B cell (primary cell): ENCODE measurements around the gene TMEM163. TPM values are rescaled to one million over a fixed set of nuclear protein-coding genes. Genes with fewer than 3 reads are reported as not detected.

Experiments used
- ATAC-seq: fragments of 200-7000 bp; cut with Tn5 transposase; one replicate; pipeline ENCODE4 v1.10.0; 2021; ENCODE audit warnings: low read depth, mild to moderate bottlenecking, moderate number of reproducible peaks, moderate library complexity
- CTCF ChIA-PET: fragments of 350-600 bp; sonication (Branson Sonifier 250); formaldehyde crosslinking; loops from one replicate; lab custom pipeline; 2021; ENCODE audit warnings: antibody characterized with exemption, inconsistent platforms; lab: Charles Lee
- POLR2A ChIA-PET: fragments of 350-600 bp; sonication (Branson Sonifier 250); formaldehyde crosslinking; loops from one replicate; lab custom pipeline; 2021; ENCODE audit warnings: antibody characterized with exemption; lab: Charles Lee
- DNase-seq: peaks from one replicate; pipeline ENCODE4 v3.0.0; 2013
- H2AFZ ChIP-seq: 2 replicates; pipeline ENCODE4 v1.6.1; 2012; ENCODE audit warnings: mild to moderate bottlenecking, low read depth, low read length; ENCODE audit not compliant: insufficient read depth, poor library complexity, severe bottlenecking
- H3K27ac ChIP-seq, 2 donors: 1 replicate in 1 of 2; 2 replicates in 1 of 2; pipeline ENCODE4 v1.5.1; 2012 to 2013; ENCODE audit warnings: low read length in 2 of 2, mild to moderate bottlenecking in 2 of 2, moderate library complexity in 1 of 2
- H3K27me3 ChIP-seq, 4 experiments: fragments of 200-600 bp in 1 of 4; sonication (generic) in 1 of 4; replicated peaks in 1 of 4; 1 replicate in 2 of 4; 2 replicates in 2 of 4; pipeline versions ENCODE4 v1.6.1 to v1.7.0; 2013 to 2016; ENCODE audit warnings: low read length in 3 of 4, mild to moderate bottlenecking in 2 of 4, mixed read lengths in 1 of 4, moderate library complexity in 1 of 4; ENCODE audit not compliant: insufficient read depth in 4 of 4, control insufficient read depth in 3 of 4; ENCODE audit errors: control extremely low read depth in 1 of 4
- H3K36me3 ChIP-seq, 2 experiments: replicated peaks in 1 of 2; 1 replicate in 1 of 2; 2 replicates in 1 of 2; pipeline versions ENCODE4 v1.6.1 to v1.7.1; 2013; ENCODE audit warnings: low read length in 1 of 2; ENCODE audit not compliant: insufficient read depth in 2 of 2, control insufficient read depth in 1 of 2; ENCODE audit errors: control extremely low read depth in 1 of 2, extremely low read depth in 1 of 2
- H3K4me1 ChIP-seq, 2 donors: fragments of 200-600 bp in 1 of 2; sonication (generic) in 1 of 2; 1 replicate in 1 of 2; 2 replicates in 1 of 2; pipeline versions ENCODE4 v1.5.1 to v1.6.1; 2013 to 2017; ENCODE audit warnings: low read length in 2 of 2; ENCODE audit not compliant: control insufficient read depth in 2 of 2, insufficient read depth in 2 of 2
- H3K4me2 ChIP-seq: replicated peaks from 2 replicates; pipeline ENCODE3; 2012; ENCODE audit warnings: mild to moderate bottlenecking, low read depth, low read length; ENCODE audit not compliant: poor library complexity, severe bottlenecking
- H3K4me3 ChIP-seq, 5 experiments: fragments of 200-600 bp in 1 of 5; sonication (generic) in 1 of 5; 1 replicate in 3 of 5; 2 replicates in 2 of 5; pipeline versions ENCODE4 v1.5.1 to v1.7.0; 2011 to 2016; ENCODE audit warnings: low read length in 4 of 5, mild to moderate bottlenecking in 4 of 5, low read depth in 2 of 5, control low read depth in 1 of 5, moderate library complexity in 1 of 5; ENCODE audit not compliant: insufficient read depth in 1 of 5; ENCODE audit errors: control extremely low read depth in 1 of 5, extremely low read depth in 1 of 5
- H3K79me2 ChIP-seq: fragments of 200-600 bp; sonication (generic); one replicate; pipeline ENCODE4 v1.6.0; 2016; ENCODE audit warnings: low read length; ENCODE audit not compliant: control insufficient read depth, insufficient read depth
- H3K9ac ChIP-seq: fragments of 200-600 bp; sonication (generic); 2 replicates; pipeline ENCODE4 v1.6.1; 2017; ENCODE audit warnings: mild to moderate bottlenecking, low read length, moderate library complexity
- H3K9me3 ChIP-seq, 3 donors: one replicate each; pipeline versions ENCODE4 v1.6.1 to v1.7.1; 2013; ENCODE audit warnings: low read length in 2 of 3; ENCODE audit not compliant: control insufficient read depth in 2 of 3, insufficient read depth in 1 of 3; ENCODE audit errors: control extremely low read depth in 1 of 3
- H4K20me1 ChIP-seq: 2 replicates; pipeline ENCODE4 v1.6.0; 2012; ENCODE audit warnings: mild to moderate bottlenecking, low read length; ENCODE audit not compliant: insufficient read depth, control insufficient read depth, poor library complexity, severe bottlenecking
- H3K27ac Mint-ChIP-seq: one replicate; pipeline ENCODE4 v1.8.0; 2021; ENCODE audit warnings: mixed read lengths
- H3K27me3 Mint-ChIP-seq: one replicate; pipeline ENCODE4 v1.8.0; 2021; ENCODE audit warnings: mixed read lengths
- H3K4me1 Mint-ChIP-seq: one replicate; pipeline ENCODE4 v1.8.0; 2021; ENCODE audit warnings: mixed read lengths
- H3K4me3 Mint-ChIP-seq: one replicate; pipeline ENCODE4 v1.8.0; 2021; ENCODE audit warnings: mixed read lengths
- H3K9me3 Mint-ChIP-seq: one replicate; pipeline ENCODE4 v1.8.0; 2022; ENCODE audit warnings: mixed read lengths; ENCODE audit not compliant: insufficient read depth
- EZH2 ChIP-seq: IDR thresholded peaks from 2 replicates; pipeline ENCODE4 v1.6.1; 2012; ENCODE audit warnings: borderline replicate concordance, low read depth, mild to moderate bottlenecking, moderate library complexity, low read length; ENCODE audit not compliant: insufficient read depth, poor library complexity, severe bottlenecking
- WGBS: methylation state at CpG from one replicate; pipeline ENCODE4 v1.1.5; 2013; ENCODE audit warnings: missing lambda C conversion rate; ENCODE audit not compliant: insufficient coverage; 5-methylcytosine and 5-hydroxymethylcytosine counted together
- intact Hi-C: fragments of 100-400 bp; cut with micrococcal nuclease; formaldehyde crosslinking; loops from one replicate; pipeline ENCODE4 v1.10.0; 2022
- polyA plus RNA-seq: library from polyadenylated mRNA; depleted of rRNA; stranded (reverse); fragments of >200 nt; gene quantifications from 2 replicates; pipeline ENCODE4 v1.2.3, GENCODE V29; 2012
- total RNA-seq, 2 donors: library from RNA; stranded (reverse); fragments of 120-200 nt in 1 of 2; gene quantifications; 1 replicate in 1 of 2; 2 replicates in 1 of 2; pipeline versions ENCODE4 v1.2.3 to v1.2.4, GENCODE V29; 2013 to 2022
- TF ChIP-seq, protein P1 (sequence below): fragments of 200-600 bp; IDR thresholded peaks from one replicate; pipeline ENCODE4 v1.8.0; 2022; ENCODE audit warnings: antibody characterized with exemption, mild to moderate bottlenecking

Gene TMEM163
- total and polyA plus RNA-seq, 2 donors (not counting 1 experiment from before 2014, with no cell fraction given) = 2.6 to 5.6 TPM

DNA sequence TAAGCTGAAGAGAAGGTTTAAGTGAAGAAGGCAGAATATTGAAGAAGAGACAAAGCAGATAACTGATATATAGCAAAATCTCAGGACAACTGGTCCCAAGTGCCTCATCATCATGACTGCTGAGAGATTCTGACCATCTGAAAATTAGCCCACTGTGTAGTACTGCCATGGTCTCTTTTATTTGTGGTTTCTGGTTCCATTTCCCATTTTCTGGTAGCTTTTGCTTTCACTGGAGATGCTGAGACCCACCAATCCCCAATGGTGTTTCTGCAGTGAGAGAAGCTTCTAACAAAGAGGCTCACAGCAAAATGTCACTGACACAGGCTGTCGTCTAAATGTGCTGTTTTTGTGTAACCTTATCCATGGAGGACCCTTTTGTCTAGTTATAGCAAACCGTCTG, 79.5 kb downstream of the TMEM163 start:
- Histone ChIP-seq H3K27me3 (no peaks in the 10 kb centered on the region), H3K79me2 (no peaks in the 10 kb centered on the region), H3K27ac (no peak overlapping the region), H3K36me3 (no peaks in the 10 kb centered on the region), H3K4me2 (no peak overlapping the region), H2AFZ (no peak overlapping the region), H3K4me1 (peaks cover 0 to 6% of the 10 kb centered on the region in 2 donors), H3K4me3 (no peak overlapping the region), H3K9ac (no peak overlapping the region), H4K20me1 (no peaks in the 10 kb centered on the region), H3K9me3 (no peaks in the 10 kb centered on the region)
- WGBS = 80% methylated on average over 2 of the region's 2 CpGs
- TF ChIP-seq, protein P1, sequence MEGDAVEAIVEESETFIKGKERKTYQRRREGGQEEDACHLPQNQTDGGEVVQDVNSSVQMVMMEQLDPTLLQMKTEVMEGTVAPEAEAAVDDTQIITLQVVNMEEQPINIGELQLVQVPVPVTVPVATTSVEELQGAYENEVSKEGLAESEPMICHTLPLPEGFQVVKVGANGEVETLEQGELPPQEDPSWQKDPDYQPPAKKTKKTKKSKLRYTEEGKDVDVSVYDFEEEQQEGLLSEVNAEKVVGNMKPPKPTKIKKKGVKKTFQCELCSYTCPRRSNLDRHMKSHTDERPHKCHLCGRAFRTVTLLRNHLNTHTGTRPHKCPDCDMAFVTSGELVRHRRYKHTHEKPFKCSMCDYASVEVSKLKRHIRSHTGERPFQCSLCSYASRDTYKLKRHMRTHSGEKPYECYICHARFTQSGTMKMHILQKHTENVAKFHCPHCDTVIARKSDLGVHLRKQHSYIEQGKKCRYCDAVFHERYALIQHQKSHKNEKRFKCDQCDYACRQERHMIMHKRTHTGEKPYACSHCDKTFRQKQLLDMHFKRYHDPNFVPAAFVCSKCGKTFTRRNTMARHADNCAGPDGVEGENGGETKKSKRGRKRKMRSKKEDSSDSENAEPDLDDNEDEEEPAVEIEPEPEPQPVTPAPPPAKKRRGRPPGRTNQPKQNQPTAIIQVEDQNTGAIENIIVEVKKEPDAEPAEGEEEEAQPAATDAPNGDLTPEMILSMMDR = no peak
- no peak for TF ChIP-seq EZH2
- no peaks in the 10 kb centered on the region for H3K9me3 Mint-ChIP-seq
- peaks cover 12% of the 10 kb centered on the region for H3K4me1 Mint-ChIP-seq
- H3K27me3 Mint-ChIP-seq = no peaks in the 10 kb centered on the region
- H3K27ac Mint-ChIP-seq = no peak overlapping the region
- ChIA-PET CTCF (no interaction called here), POLR2A (no interaction called here)
- intact Hi-C loops = no loop called here
- ATAC-seq (no peak), DNase-seq (no peak)
- no peak overlapping the region for H3K4me3 Mint-ChIP-seq

DNA sequence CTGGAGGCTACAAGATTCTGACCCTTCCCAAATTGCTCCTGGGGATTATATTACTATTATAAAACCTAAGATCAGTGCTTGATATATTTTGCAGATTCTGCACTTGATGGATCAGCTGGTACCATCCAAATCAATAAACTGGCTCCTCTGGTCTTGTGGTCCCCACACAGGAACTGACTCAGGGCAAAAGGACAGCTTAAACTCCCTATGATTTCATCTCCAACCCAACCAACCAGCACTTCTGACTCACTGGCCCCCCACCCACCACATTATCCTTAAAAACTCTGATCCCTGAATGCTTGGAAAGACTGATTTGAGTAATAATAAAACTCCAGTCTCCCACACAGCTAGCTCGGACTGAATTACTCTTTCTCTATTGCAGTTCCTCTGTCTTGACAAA, 82.1 kb downstream of the TMEM163 start:
- POLR2A ChIA-PET = no interaction called here
- H2AFZ ChIP-seq = no peak overlapping the region

More for the DNA sequence above, 82.1 kb downstream of the TMEM163 start:
- no peaks in the 10 kb centered on the region for H3K79me2 ChIP-seq
- Mint-ChIP-seq H3K9me3 (no peaks in the 10 kb centered on the region), H3K27me3 (no peaks in the 10 kb centered on the region), H3K27ac (no peak overlapping the region), H3K4me3 (no peak overlapping the region), H3K4me1 (peaks cover 12% of the 10 kb centered on the region)
- no peaks in the 10 kb centered on the region for H3K27me3 ChIP-seq
- H3K9ac ChIP-seq = no peak overlapping the region
- peaks cover 0 to 6% of the 10 kb centered on the region in 2 donors for H3K4me1 ChIP-seq
- ATAC-seq (no peak), DNase-seq (no peak)
- WGBS = no CpG with 5 or more reads among the region's 1 CpG
- no peaks in the 10 kb centered on the region for H3K36me3 ChIP-seq
- H3K27ac ChIP-seq = no peak overlapping the region
- H4K20me1 ChIP-seq = no peaks in the 10 kb centered on the region
- TF ChIP-seq, protein P1 = no peak
- TF ChIP-seq EZH2 = no peak
- no peak overlapping the region for H3K4me3 ChIP-seq
- intact Hi-C loops = no loop called here
- CTCF ChIA-PET = no interaction called here
- H3K9me3 ChIP-seq = no peaks in the 10 kb centered on the region
- H3K4me2 ChIP-seq = no peak overlapping the region
